ENCODE measurements around the gene KLF1.
"Not testable (repeated sequence)": the region's sequence is repeated elsewhere in the genome, so short reads cannot be mapped to it uniquely, and the experiment has no call there.

The KLF1 gene

DNA sequence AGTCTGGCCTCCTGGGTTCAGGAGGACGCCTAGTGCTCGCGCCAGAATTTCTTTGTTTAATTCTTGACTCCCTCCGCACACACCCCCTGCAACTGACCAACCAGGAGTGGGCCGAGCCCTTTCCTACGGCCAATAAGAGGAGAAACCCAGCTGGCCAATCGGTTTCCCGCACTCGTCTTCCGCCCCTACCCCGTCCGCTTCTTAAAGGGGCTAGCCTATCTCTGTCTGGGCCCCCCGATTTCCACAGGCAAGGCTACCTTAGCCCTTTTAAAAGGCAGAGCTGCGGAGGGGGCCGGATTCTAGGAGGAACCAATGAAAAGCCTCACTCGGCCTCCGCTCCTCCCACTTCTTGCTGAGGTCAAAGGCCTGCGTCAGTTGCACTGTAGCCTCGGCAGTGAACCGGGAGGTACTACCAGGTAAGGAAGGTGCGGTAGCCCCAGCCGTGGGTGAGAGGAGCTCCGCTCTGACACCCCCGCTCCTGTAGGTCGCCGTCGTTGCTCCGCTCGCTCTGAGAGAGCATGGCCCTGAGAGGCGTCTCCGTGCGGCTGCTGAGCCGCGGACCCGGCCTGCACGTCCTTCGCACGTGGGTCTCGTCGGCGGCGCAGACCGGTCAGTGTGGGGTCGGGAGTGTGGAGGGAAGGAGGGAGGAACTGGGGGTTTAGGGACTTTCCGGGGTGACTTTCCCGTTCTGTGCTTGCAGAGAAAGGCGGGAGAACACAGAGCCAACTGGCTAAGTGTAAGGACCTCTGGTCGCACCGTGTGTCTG lies 4.0 kb upstream of the KLF1 start, which contains the start of gene GCDH:
TSS of gene GCDH (plus strand) at position 374 of the 766 bp plus-strand sequence. CDS start at position 519, 145 bp downstream.
- peak; percentile 100 for DNase-seq

DNA sequence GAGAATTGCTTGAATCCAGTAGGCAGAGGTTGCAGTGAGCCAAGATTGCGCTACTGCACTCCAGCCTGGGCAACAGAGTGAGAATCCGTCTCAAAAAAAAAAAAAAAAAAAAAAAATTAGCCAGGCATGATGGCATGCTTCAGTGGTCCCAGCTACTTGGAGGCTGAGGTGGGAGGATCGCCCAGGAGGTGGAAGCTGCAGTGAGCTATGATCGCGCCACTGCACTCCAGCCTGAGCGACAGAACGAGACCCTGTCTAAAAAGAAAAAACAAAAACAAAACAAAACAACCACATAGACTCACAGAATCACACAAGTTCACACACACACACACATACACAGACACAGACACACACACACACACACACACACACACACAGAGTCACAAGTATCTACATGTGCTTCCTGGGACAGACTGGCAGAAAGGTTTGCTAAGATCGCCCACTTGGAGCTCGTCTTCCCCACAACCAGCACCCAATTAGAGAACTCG lies 3.3 kb upstream of the KLF1 start:
- not testable (repeated sequence) for DNase-seq

DNA sequence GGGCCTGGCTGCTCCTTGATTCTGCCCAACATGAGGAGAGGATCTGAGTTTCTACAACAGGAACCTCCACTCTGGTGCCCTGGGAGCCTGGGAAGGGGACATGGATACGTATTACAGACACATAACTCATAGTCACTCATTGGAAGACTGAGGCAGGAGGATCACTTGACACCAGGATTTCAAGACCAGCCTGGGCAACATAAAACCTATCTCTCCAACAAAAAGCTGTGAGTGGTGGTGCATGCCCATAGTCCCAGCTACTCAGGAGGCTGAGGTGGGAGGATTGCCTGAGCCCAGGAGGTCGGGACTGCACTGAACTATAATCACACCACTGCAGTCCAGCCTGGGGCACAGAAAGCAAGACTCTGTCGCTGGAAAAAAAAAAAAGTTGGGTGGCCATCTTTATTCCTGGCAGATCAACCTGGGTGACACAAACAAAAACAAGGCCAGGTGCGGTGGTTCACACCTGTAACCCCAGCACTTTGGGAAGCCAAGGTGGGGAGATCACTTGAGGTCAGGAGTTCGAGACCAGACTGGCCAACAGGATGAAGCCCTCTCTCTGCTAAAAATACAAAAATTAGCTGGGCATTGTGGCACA lies 1.1 kb upstream of the KLF1 start:
- no peak for DNase-seq

DNA sequence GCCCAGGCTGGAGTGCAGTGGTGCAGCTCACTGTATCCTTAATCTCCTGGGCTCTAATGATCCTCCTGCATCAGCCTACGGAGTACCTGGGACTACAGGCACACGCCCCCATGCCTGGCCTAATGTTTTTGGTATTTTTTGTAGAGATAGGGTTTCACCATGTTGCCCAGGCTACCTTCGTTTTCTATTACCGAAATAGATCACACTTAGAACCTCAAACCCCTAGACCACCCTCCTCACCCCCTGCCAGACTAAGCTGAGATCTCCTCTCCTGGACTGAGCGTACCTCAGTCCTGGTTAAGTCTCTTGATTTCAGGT lies 391 bp downstream of the KLF1 start:
- DNase-seq, result no peak

DNA sequence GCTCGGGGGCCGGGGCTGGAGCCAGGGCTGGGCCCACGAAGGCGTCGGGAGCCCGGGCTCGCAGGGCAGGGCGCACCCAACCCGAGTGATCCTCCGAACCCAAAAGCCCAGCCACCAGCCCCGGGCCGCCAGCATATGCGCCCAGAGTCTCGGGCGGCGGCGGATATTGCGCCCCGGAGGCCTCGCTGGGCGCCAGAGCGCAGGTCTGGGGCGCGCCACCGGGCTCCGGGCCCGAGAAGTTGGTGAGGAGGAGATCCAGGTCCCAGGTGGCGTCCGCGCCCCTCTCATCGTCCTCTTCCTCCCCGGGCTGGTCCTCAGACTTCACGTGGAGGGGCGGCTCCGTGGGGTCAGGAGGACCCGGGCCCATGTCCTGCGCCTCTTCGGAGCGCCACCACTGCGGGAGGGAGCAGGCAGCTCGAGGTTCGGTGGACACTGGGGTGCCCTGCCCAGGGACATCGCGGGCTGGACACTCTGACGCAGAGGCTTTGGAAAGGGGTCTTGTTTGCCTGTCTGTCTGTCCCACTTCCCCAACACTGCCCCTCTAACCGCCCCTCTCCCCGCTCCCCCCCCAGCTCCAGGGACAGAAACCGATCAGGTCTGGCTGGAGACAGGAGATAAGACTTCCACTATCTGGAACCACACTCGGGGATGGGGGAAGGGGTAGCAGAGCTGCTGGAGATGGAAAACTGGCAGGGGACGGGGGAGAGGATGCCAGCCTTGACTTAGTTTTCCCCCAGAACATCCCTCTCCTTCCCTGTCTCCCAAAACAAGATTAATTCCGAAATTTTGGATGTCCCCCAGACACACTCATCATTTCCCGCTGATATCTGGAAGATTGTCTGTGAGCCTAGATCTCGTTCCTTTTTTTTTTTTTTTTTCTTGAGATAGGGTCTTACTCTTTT lies 1.0 kb downstream of the KLF1 start:
- DNase-seq, result peak in 1 of 2 experiments; percentile 56

DNA sequence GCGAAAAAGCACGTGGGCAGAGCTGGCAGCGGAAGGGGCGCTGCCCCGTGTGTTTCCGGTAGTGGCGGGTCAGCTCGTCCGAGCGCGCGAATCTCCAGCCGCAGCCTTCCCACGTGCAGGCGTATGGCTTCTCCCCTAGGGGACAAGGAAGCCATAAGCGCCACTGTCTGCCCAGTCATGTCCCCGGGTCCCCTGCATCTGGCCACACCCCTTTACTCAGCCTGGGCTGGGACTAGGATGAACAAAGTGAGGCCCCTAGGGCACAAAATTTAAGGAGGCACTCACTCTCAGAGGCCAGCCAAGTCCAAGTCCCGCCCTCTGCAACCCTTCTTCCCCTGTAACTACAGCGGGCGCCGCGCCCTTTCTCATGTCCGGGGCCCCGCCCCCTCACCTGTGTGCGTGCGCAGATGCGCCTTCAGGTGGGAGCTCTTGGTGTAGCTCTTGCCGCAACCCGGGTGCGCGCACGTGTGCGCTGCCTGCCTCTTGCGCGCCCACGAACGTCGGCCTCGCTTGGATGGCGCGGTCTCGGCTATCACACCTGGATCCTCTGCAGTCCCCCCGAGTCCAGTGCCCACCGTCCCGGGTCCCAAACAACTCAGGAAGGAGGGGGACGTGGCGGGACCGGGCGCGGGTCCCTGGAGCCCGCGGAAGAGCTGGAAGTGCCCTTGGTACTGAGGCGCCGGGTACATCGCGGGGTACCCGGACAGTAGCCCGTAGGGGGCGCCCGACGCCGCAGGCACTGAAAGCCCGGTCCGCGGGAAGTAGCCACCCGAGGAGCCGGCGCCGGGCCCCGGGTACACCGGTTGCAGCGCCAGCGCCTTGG lies 1.9 kb downstream of the KLF1 start:
- peak; percentile 71 to 73 for DNase-seq

DNA sequence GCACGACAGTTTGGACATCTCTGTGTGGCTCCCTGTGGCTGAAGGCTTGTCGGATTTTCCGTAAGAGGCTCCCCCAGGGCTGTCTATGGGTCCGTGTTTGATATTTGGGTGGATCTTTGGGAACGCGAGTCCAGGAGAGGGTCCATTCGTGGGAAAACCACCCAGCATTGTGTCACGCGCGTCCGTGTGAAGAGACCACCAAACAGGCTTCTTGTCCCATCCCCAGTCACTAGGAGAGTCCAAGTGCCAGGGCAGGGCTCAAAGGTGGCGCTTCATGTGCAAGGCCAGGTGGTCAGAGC lies 2.4 kb downstream of the KLF1 start:
- DNase-seq, result no peak

DNA sequence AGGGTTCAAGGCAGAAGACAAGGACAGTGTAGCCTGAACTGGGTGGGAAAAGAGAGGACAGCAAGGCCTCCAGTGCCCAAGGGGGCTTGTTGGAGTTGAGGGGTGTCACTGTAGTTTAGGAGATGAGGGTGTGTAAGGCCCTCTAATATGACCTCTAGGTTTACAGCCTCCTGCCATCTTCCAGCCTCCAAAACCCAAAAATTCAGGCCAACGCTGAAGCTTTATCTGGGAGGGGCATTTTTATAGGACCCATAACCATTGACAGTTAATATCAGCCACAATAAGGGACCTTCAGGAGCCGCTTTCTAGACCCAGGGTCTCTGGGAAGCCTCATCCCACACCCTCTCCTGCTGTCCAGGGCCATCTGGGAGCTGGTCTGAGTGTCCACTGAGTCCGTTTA lies 2.8 kb downstream of the KLF1 start:
- DNase-seq, result no peak

DNA sequence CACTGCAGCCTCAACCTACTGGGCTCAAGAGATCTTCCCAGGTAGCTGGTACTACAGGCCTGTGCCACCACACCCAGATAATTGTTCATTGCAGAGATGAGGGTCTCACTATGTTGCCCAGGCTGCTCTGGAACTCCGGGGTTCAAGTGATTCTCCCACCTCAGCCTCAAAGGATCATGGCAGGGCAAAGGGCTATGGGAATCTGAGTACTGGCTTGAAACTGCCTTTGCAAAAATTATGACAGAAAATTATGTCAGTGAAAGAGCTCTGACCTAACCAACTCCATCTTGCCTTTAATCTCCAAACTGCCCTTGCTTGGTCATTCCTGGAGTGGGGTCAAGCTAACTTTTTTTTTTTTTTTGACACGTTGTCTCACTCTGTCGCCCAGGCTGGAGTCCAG lies 4.4 kb downstream of the KLF1 start:
- no peak for DNase-seq

DNA sequence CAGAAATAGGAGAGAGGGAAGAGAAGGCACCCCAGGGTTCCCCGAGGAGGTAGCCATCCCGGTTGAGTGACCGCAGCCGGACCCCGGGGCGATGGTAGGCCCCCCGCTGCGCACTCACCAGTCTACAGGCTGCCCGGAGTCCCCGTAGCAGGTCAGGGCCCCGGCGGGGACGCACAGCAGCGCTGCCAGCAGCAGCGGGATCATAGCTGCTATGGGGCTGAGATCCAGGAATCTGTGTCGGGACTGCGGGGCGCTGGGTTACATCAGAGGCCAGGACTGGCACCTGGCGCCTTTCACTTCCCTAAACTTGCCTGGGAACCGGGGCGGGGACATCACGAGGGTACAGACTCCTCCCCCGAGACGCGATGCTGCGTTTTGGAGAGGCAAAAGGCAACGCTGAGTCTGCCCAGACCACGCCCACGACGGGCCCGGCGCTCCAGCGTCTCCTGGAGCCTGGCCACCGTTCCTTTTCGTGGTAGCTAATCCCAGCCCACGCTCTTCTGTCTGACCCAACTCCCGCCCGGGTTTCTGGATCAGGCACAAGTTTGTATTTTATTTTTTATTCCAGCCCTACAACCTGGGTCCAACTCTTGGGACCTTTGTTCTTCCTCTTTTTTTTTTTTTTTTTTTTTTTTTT lies 5.7 kb downstream of the KLF1 start, which contains the start of gene DNASE2:
TSS of gene DNASE2 (minus strand) at position 278 of the 637 bp plus-strand sequence. CDS start at position 204, 74 bp downstream.
- DNase-seq, result peak; percentile 95 to 96

DNA sequence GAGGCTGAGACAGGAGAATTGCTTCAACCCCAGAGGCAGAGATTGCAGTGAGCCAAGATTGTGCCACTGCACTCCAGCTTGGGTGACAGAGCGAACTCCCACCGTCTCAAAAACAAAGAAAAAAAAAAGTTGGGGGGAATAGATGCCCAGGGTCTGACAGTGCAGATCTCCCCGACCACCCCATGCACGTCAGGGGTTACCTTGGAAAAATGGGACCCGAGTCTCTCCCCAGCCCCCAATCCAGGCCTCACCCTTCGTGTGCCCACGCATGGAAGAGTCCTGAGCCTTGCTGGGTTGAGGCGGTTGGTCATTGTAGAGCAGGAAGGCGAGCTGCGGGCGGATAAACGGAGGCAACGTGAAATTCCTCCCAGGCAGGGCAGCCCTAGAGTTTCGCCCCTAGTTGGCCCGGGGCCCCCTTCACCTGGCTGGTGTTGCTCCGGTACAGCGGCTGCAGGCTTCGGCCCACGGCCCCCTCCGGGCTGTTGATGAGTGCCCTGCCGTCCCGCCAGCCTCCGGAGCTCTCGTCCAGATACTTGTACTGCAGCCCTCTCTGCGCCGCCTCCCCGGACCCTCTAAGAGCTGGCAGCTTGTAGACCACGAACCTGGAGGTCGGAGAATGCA lies 6.3 kb downstream of the KLF1 start:
- peak; percentile 15 to 16 for DNase-seq

DNA sequence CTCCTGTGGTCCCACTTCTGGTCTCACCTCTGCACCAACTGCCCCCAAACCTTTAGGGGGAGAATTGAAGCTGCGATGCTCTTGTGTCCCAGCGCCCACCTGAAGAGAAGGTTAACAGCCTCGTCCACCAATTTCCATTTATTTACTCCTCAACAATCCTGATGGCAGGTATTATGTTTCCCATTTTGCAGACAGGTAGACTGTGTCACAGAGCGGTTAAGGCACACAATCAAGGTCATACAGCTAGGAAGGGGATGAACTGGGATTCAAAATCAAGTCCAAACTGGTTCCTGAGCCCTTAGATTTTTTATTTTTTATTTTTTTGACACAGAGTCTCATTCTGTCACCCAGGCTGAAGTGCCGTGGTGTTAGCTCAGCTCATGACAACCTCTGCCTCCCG lies 11.9 kb downstream of the KLF1 start:
- no peak for DNase-seq

DNA sequence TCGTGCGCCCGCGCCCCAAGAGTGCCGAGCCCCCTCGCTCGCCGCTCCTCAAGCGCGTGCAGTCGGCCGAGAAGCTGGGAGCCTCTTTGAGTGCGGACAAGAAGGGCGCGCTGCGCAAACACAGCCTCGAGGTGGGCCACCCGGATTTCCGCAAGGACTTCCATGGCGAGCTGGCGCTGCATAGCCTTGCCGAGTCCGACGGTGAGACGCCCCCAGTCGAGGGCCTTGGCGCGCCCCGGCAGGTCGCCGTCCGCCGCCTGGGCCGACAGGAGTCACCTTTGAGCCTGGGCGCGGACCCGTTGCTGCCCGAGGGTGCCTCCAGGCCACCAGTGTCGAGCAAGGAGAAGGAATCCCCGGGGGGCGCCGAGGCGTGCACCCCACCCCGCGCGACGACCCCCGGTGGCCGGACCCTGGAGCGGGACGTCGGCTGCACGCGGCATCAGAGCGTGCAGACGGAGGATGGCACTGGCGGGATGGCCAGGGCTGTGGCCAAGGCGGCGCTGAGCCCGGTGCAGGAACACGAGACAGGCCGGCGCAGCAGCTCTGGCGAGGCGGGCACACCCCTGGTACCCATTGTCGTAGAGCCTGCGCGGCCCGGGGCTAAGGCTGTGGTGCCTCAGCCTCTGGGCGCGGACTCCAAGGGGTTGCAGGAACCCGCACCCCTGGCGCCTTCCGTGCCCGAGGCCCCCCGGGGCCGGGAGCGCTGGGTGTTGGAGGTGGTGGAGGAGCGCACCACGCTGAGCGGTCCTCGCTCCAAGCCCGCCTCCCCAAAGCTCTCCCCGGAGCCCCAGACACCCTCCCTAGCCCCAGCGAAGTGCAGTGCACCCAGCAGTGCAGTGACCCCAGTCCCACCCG lies 12.9 kb downstream of the KLF1 start:
- DNase-seq, result no peak

DNA sequence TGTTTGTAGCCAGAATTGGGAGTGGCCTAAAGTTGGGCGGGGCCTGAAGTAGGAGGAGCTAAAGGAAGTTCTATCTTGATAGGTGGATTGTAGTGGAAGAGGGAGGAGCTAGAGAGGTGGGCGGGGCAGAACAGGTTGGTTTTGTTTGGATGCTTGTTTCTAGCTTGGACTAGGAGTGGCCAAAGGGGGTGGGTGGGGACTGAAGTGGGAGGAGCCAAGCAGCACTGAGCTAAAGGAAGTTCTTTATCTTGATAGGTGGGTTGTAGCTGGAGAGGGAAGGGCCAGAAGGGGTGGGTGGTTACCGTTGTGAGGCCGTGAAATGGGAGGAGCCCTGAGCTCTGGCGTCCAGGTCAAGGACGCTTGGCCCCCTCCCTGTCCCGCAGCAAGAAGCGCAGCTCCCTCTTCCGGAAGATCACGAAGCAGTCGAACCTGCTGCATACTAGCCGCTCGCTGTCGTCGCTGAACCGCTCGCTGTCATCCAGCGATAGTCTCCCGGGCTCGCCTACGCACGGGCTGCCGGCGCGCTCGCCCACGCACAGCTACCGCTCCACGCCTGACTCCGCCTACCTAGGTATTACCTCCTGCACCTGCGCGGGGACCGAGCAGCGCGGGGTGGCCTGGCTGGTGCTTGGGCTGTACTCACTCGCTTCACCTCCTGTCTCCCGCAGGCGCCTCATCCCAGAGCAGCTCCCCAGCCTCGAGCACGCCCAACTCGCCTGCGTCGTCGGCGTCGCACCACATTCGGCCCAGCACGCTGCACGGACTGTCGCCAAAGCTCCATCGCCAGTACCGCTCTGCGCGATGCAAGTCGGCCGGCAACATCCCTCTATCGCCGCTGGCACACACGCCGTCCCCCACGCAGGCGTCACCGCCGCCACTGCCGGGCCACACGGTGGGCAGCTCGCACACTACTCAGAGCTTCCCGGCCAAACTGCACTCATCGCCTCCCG lies 13.8 kb downstream of the KLF1 start:
- DNase-seq, result no peak

DNA sequence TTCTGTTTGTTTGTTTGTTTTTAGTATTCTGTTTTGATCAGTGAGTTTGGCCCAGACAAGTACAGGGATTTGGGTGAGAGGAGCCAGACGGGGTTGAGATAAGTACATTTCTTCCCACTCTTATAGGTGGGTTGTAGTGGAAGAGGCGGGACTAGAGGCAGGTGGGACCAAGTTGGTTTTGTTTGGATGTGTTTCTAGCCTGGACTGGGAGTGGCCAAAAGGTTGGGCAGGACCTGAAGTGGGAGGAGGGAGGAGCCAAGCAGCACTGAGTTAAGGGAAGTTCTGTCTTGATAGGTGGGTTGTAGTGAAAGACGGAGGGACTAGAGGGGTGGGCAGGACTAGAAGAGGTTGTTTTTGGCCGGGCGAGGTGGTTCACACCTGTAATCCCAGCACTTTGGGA lies 14.7 kb downstream of the KLF1 start:
- no peak for DNase-seq

DNA sequence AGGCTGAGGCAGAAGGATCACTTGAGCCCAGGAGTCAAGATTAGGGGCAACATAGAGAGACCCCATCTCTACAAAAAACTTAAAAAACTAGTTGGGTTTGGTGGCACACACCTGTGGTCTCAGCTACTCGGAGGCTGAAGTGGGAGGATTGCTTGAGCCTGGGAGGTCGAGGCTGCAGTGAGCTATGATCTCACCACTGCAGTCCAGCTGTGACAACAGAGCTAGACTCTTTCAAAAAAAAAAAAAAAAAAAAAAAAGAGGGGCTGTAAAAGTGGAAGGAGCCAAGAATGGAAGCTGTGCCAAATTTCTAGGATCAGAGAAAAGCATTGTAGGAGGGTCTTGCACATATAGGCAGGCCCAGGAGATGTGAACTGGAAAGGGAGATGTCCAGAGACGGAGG lies 15.3 kb downstream of the KLF1 start:
- DNase-seq, result no peak

DNA sequence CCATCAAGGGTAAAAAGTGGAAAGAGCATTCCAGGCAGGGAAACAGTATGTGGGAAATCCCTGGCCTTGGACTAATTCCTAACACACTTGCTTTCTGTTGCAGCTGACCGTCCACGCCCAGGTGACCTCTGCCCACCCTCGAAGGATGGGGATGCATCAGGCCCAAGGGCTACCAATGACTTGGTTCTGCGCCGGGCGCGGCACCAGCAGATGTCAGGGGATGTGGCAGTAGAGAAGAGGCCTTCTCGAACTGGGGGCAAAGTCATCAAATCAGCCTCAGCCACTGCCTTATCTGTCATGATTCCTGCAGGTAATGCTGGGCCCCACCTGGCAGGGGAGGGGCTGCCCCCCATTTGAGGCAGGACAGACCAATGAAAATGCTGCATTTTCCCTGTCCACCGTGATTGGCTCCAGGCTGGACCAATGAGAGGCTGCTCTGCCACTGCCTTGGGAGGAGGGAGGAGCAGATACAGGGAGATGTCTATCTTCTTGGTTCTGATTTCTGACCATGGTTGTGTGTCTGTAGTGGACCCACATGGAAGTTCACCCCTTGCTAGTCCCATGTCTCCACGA lies 18.4 kb downstream of the KLF1 start:
- no peak for DNase-seq

DNA sequence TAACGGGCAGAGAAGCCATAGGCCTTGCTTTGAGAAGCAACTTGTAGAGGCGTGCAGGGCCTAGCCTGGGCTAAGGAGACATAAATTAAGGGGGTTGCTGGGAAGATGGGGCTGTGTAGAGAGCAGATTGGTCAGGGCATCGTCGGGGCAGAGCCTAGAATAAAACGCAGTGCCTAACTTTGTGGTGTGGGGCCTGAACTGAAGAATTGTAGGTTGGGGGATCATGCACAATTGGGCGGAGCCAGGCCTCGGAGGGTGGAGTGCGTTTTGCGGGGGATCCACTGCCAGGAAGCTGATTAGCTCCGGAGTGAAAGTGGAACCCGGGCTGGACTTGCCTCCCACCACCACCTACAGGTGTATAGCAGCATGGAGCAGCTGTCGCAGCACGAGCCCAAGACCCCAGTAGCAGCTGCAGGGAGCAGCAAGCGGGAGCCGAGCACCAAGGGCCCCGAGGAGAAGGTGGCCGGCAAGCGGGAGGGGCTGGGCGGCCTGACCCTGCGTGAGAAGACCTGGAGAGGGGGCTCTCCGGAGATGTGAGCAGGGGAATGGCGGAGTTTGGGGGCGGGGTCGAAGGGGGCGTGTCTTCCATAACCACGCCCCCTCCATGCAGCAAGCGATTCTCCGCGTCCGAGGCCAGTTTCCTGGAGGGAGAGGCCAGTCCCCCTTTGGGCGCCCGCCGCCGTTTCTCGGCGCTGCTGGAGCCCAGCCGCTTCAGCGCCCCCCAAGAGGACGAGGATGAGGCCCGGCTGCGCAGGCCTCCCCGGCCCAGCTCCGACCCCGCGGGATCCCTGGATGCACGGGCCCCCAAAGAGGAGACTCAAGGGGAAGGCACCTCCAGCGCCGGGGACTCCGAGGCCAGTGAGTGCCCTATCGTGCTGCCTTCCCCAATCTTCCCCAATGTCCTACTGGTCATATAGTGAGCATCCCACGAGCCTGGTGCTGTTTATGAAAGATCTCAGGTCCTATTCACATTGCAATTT lies 19.6 kb downstream of the KLF1 start:
- no peak for DNase-seq

All from Kasumi-1 (cell line).